Measurements from ENCODE around the gene THRA. TPM values are rescaled to one million over a fixed set of nuclear protein-coding genes. Genes with fewer than 3 reads are reported as not detected.

THRA gene
- total RNA-seq, 2 donors from 2014 or later: 35.2 to 79.8 TPM

DNA sequence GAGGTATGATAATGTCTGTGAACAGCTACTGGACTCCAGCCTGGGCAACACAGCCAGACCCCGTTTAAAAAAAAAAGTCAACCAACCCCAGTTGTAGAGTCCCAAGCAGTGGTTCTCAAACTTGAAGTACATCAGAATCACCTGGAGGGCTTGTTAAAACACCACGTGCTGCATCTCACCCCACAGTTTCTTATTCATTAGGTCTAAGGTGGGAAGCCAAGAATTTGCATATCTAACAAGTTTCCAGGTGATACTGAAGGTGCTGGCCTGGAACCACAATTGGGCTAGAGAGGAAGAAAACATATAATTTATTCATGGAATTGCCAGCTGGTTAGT, 52.3 kb downstream of the THRA start:
- intact Hi-C loops (cut with DNase I): no loop called here
- no peak for TF ChIP-seq POLR2AphosphoS5 (IDR thresholded peaks at IDR 0.05)
- no peak for DNase-seq (ENCODE audit: low spot score)
- H3K27ac ChIP-seq: peak overlapping the region; percentile 88 to 97
- no peaks in the 10 kb centered on the region for H3K9me3 ChIP-seq
- WGBS: 44% methylated on average over 2 of the region's 2 CpGs
- H3K4me3 ChIP-seq: no peak overlapping the region
- no peaks in the 10 kb centered on the region for H3K36me3 ChIP-seq
- no peaks in the 10 kb centered on the region for H3K27me3 ChIP-seq (replicated peaks; ENCODE audit: insufficient read depth)
- H3K4me1 ChIP-seq (replicated peaks): peaks cover 28% of the 10 kb centered on the region

DNA sequence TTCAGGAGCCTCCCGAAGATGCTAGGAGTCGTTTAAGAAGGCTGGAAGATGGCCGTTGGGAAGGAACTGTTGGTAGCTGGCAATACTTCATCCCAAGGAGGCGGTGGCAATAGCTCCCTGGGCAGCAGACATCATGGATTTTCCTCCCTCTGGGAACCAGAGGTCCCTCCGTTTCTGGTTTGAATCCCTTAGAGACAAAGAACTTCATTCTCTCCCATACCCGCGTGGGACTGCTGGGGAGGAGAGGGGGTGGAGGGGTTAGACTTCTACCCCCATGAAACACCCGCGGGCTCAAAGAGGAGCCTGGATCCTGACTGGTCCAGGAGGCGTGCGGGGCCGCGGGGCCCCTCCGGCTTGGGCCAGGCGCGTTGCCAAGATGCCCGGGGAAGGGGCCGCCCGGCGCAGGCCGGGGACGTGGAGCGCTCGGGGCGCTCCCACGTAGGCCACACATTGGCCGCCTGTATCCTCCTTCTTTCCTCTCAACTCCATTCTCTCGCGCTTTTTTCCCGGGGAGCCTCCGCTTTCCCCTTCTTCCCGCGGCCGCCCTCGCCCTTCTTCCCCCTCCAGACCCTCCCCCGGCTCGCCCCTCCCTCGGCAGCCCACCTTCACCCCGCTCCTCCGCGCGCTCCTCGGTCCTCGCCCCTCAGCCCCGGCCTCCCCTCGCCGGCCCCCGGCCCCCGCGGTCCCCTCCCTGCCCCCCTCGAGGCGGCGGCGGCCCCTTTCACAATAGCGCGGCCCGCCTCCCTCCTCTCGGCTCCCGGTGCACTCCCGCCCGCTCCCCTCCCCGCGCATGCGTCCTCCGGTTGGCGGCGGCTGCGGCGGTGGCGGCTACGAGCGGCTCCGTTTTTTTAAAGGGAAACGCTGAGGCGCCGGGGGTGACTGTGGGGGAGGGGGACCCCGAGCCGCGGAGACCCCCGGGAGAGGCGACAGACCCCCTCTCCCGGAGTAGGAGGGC, 58.7 kb downstream of the THRA start, which contains the start of gene MSL1:
Gene MSL1, plus strand, starts transcription at position 791 of the 955 bp plus-strand sequence. CDS start 642 bp downstream, outside the sequence.
- H3K27ac ChIP-seq: peak within 1 kb of the TSS; percentile 100
- intact Hi-C loops (cut with DNase I): loop anchor here (5.0 kb wide), 1 partner anchor 221 kb away; no protein-coding TSS in a partner anchor
- TF ChIP-seq POLR2AphosphoS5 (IDR thresholded peaks at IDR 0.05) (peak; percentile 91), POLR2A (IDR thresholded peaks at IDR 0.05) (peak; percentile 74)
- TF ChIP-seq, protein P1, sequence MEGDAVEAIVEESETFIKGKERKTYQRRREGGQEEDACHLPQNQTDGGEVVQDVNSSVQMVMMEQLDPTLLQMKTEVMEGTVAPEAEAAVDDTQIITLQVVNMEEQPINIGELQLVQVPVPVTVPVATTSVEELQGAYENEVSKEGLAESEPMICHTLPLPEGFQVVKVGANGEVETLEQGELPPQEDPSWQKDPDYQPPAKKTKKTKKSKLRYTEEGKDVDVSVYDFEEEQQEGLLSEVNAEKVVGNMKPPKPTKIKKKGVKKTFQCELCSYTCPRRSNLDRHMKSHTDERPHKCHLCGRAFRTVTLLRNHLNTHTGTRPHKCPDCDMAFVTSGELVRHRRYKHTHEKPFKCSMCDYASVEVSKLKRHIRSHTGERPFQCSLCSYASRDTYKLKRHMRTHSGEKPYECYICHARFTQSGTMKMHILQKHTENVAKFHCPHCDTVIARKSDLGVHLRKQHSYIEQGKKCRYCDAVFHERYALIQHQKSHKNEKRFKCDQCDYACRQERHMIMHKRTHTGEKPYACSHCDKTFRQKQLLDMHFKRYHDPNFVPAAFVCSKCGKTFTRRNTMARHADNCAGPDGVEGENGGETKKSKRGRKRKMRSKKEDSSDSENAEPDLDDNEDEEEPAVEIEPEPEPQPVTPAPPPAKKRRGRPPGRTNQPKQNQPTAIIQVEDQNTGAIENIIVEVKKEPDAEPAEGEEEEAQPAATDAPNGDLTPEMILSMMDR (IDR thresholded peaks at IDR 0.05): no peak
- DNase-seq (ENCODE audit: low spot score): peak; percentile 85
- H3K4me3 ChIP-seq: peak within 1 kb of the TSS; percentile 100
- H3K4me1 ChIP-seq (replicated peaks): no peaks in the 10 kb centered on the region
- H3K9me3 ChIP-seq: no peaks in the 10 kb centered on the region
- H3K36me3 ChIP-seq: no peaks in the 10 kb centered on the region
- under 1% methylated on average over 68 of the region's 82 CpGs for WGBS
- H3K27me3 ChIP-seq (replicated peaks; ENCODE audit: insufficient read depth): no peaks in the 10 kb centered on the region

DNA sequence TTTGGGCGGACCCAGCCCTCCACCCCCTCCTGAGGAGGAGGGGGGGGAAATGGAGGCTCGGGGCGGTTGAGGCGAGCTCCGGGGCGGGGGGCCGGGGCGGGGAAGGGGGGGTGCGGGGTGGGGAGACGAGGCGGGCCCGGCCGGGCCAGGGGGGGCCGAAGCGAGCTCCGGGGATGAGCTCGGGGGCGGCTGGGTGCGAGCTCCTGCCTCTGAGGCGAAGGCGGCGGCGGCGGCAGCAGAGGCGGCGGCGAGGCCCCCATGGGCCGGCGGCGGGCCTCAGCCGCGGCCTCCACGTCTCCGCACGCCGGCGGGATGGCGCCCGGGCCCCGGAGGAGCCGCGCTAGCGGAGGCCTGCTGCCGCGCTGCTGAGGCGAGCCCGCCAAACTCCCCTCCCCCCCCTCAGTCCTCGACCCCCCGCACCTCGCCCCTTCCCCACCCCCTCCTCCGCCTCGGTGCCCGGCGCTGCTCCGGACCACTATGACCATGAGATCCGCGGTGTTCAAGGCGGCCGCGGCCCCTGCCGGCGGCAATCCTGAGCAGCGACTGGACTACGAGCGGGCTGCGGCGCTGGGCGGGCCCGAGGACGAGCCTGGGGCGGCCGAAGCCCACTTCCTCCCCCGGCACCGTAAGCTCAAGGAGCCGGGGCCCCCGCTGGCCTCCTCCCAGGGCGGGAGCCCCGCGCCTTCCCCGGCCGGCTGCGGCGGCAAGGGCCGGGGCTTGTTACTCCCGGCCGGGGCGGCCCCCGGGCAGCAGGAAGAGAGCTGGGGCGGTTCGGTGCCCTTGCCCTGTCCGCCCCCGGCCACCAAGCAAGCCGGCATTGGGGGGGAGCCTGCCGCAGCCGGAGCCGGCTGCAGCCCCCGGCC, 59.6 kb downstream of the THRA start:
- Histone ChIP-seq H3K4me1 (replicated peaks) (no peaks in the 10 kb centered on the region), H3K36me3 (no peaks in the 10 kb centered on the region), H3K4me3 (peak overlapping the region; percentile 100), H3K27me3 (replicated peaks; ENCODE audit: insufficient read depth) (no peaks in the 10 kb centered on the region), H3K27ac (peak overlapping the region; percentile 100), H3K9me3 (no peaks in the 10 kb centered on the region)
- TF ChIP-seq, protein P1 (IDR thresholded peaks at IDR 0.05): peak in 1 of 4 experiments; percentile 2
- no peak for TF ChIP-seq POLR2AphosphoS5 (IDR thresholded peaks at IDR 0.05)
- DNase-seq (ENCODE audit: low spot score): peak; percentile 66
- WGBS: 2% methylated on average over 38 of the region's 97 CpGs
- intact Hi-C loops (cut with DNase I): loop anchor here (5.0 kb wide), 1 partner anchor 220 kb away; no protein-coding TSS in a partner anchor

DNA sequence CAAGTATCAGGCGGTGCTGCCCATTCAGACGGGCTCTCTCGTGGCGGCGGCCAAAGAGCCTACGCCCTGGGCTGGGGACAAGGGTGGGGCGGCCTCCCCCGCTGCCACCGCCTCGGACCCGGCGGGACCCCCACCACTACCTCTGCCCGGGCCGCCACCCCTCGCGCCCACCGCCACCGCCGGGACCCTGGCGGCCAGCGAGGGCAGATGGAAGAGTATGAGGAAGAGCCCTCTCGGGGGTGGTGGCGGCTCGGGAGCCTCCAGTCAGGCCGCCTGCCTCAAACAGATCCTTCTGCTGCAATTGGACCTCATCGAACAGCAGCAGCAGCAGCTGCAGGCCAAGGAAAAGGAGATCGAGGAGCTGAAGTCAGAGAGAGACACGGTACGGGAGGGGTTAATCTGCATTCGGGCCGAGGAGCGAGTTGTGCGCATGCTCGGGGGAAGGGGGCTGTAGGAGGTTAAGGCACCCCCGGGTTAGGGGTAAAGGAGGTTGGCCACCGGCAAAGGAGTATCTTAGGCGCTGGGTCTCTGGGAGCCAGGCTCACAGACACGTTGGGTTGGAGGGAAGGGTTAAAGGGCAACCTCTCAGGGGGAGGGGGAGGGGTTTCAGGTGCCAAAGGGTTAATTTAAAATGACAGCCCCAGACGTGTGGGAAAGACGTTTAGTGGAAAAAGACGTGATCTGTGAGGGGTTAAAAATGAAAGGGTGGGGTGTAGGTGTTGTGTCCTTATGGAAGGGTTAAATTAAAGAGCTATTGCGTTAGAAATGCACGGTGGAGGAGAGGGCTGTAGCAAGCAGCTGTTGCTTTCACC, 60.4 kb downstream of the THRA start:
- Histone ChIP-seq H3K9me3 (no peaks in the 10 kb centered on the region), H3K4me1 (replicated peaks) (no peaks in the 10 kb centered on the region), H3K4me3 (peak overlapping the region; percentile 100), H3K36me3 (no peaks in the 10 kb centered on the region), H3K27ac (peak overlapping the region; percentile 100), H3K27me3 (replicated peaks; ENCODE audit: insufficient read depth) (no peaks in the 10 kb centered on the region)
- intact Hi-C loops (cut with DNase I): loop anchor here (5.0 kb wide), 1 partner anchor 219 kb away; no protein-coding TSS in a partner anchor
- DNase-seq (ENCODE audit: low spot score): peak; percentile 49
- under 1% methylated on average over 31 of the region's 43 CpGs for WGBS
- TF ChIP-seq, protein P1 (IDR thresholded peaks at IDR 0.05): peak in 2 of 4 experiments; percentile 15 to 35
- TF ChIP-seq POLR2A (IDR thresholded peaks at IDR 0.05) (no peak), POLR2AphosphoS5 (IDR thresholded peaks at IDR 0.05) (peak; percentile 59)
